GM21786 (cell line): ENCODE measurements around the gene GNAS.
"Not testable (repeated sequence)": the region's sequence is repeated elsewhere in the genome, so short reads cannot be mapped to it uniquely, and the experiment has no call there.

Source experiments
- ATAC-seq: cut with Tn5 transposase; IDR thresholded peaks from one replicate; pipeline ENCODE4 v1.9.1; 2021; ENCODE audit not compliant: unreplicated experiment

The GNAS gene

DNA sequence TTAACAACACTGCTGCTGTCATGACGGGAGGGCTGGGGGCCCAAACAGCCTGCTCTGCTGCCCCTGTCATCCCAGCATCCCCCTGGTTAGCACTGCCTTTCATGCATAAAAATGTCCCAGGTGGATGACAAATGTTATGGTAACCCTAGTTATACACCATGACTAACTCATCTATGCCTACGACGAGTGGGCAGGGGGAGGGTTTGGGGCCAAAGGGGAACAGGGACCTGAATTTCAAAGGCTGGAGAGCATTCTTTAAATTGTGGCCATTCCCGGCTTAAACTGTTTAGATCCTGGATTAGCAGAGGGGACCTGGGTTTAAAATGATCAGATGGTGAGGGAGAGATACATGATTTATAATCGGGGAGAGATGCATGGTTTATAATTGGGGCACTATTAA, 26.2 kb upstream of the GNAS start:
- ATAC-seq = no peak

DNA sequence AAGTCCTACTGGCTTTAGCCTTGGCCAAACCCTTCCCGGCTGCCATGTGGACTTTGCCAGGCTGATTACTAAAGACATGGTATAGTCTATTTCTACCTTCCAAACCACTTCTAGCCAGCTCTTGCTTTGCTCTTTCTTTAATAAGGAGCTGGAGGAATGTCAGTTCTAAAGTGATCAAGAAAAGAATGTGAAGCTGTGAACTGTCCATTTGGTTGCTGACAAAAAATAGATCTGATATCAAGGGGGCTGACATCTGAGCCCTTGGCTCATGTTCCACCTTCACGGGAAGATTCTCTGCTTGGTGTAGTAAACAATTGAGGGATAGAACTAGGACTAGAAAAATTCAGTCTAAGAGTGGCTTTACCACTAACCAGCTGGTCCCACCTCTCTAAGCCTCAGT, 24.4 kb upstream of the GNAS start:
- ATAC-seq = no peak

- not testable (repeated sequence) for ATAC-seq
These were observed 23.7 kb upstream of the GNAS start for GRCh38 chr20:58828804-58829203.

GRCh38 chr20:58829531-58829941, 23.0 kb upstream of the GNAS start:
- ATAC-seq = no peak

- no peak for ATAC-seq
These were observed 20.1 kb upstream of the GNAS start for GRCh38 chr20:58832457-58832856.

- no peak for ATAC-seq
These were observed 18.6 kb upstream of the GNAS start for GRCh38 chr20:58833921-58834320.

GRCh38 chr20:58835231-58835630, 17.3 kb upstream of the GNAS start:
- no peak for ATAC-seq

- ATAC-seq = no peak
These were observed 15.8 kb upstream of the GNAS start for GRCh38 chr20:58836616-58837204.

- no peak for ATAC-seq
These were observed 14.8 kb upstream of the GNAS start for GRCh38 chr20:58837717-58838116.

DNA sequence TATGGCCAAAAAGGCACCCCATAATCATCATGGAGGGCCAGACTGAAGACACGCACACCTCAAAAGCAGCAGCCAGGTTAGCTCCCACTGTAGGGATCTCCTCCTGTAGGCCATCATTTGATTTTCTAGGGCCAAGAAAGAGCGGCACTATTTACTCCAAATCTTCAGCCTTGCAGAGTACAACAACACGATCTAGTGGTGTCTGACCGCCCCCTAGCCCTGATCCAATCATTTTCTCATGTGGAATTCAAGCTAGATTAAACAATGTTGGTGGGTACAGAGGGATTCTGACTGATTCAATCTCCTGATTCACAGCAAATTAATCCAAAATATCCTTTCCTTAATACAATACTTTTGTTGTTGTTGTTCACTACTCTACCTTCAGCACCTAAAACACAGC, 14.3 kb upstream of the GNAS start:
- ATAC-seq = no peak

DNA sequence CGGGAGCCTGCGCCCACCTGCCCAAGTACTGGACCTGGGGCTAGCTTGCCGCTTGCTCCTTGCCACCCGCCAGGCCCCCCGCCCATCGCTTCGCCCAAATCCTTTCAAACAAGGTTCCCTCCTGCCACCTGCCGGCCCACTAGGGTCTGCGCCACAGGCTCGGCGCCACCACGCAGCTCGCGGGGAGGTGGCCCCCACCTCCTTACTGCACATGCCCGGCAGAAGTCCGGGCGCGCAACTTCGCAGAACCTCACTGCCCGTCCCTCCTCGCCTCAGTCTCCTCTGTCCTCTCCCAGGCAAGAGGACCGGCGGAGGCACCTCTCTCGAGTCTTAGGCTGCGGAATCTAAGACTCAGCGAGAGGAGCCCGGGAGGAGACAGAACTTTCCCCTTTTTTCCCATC, 13.0 kb upstream of the GNAS start:
- ATAC-seq = no peak

GRCh38 chr20:58839991-58840747, 12.3 kb upstream of the GNAS start:
- ATAC-seq = no peak

DNA sequence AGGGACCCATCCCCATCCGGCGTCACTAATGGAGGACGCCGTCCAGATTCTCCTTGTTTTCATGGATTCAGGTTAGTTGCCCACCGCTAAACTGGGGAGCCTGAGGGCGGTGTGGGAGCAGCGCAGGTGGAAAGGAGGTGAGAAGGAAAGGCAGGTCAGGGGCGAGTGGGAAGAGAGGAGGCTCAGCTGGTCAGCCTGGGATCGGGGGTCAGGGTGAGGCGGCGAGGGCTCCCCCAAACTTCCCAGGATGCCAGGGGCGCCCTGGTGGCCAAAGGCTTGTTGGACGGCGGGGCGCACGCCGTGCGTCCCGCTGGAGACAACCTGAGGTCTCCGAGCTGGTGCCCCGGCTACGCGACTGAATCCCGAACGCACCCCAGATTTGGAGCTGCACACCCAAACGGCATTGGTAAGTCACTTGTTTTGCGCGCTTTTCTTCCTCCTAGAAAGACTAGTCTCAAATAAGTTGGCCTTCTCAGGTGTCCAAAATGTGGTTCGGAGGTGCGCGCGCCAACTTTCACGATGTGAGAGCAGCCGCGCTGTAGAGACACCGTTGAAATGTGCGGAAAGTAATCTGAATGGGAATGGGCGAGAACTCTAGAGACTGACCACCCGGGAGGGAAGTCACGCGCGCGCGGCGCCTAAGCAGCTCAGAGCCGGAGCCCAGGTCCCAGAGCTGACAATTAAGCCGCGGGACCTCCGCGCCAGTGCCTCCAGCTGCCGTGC, 11.5 kb upstream of the GNAS start:
- ATAC-seq = no peak

- no peak for ATAC-seq
These were observed 10.8 kb upstream of the GNAS start for GRCh38 chr20:58841539-58842264.

- ATAC-seq = no peak
These were observed 10.2 kb upstream of the GNAS start for GRCh38 chr20:58842276-58842675.

DNA sequence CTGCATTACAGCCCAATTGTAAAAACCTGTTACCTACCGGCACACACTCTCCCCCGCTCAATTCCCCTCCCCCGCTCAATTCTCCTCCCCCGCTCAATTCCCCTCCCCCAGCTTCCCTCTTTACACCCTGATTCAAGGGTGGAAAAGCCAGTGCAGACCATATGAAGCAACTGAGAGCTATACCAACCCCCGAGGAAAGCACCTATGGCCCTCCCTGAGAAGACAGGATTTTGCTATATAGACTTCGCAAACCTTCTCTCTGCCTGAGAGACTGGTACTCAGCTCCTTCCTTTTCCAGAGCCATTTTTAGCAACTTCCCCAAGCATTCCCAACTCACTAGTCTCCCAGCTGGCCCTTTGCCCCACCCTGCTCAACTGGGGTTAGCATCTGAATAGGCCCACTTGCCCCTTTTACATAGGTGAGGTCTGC, 9.4 kb upstream of the GNAS start:
- no peak for ATAC-seq

DNA sequence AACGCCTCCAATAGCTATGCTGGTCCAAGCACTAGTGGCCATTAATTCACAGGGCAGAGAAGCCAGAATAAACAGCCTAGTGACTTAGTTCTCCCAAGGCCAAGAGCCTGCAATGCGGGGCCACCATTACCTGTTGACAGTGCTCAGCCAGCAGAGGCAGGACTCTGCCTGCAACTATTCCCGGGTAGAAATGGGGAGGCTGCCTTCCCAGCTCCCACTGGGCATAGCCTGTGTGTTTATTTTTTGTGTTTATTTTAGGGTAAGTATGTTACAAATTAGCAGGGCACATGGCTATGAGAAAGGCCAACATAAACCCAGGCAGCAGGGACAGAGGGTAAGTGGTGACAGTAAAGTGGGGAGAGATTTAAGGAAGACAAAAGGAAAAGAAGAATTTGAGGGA, 6.8 kb upstream of the GNAS start:
- ATAC-seq = no peak

- ATAC-seq = no peak
These were observed 5.1 kb upstream of the GNAS start for GRCh38 chr20:58847463-58847862.

- ATAC-seq = peak; percentile 68
These were observed 1.8 kb upstream of the GNAS start, which contains the start of gene GNAS-AS1 for GRCh38 chr20:58850693-58851174. TSS of gene GNAS-AS1 (minus strand) at chr20:58850902.

DNA sequence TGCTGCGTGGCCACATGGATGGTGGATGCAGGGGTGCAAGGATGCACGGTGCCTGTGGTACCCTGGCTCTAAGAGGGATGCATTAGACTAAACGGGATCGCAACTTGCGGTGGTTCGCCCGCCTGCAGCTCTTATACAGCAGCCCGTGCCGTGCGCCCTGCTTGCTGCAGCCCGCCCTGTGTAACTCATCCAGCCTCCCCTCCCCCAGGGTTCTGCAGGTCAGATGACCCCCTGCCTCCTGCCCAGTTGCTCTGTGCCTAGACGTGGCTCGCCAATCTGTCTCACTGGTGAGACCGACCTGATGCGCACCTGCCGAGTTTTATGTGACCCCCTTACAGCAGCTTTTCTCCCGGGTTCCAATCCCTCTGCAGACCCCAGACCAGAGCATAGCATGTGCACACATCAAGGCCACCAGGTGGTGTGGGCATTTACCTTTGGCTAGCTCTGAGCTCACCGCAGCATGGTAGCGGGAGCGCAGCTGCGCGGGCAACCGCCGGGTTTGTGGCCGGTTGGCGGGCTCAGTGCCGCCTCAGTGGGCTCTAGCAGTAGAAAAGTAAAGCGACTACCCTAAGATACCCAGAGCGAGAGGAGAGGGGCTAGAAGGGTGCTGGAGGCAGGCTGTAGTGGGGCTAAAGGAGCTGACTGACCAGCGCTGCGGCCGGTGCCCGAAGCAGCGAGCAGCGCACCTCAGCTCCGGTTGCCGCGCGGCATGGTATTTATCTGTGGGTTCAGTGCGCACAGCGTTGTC, 1.1 kb upstream of the GNAS start:
- no peak for ATAC-seq
